GM23338 (cell line): ENCODE data around the gene NFE2L1. TPM values are rescaled to one million over a fixed set of nuclear protein-coding genes. Genes with fewer than 3 reads are reported as not detected.

ENCODE experiments used
- ATAC-seq: fragments of 200-7000 bp; cut with Tn5 transposase; 3 replicates; pipeline ENCODE4 v1.9.1; 2020
- DNase-seq: peaks from one replicate; pipeline ENCODE4 v3.0.0-alpha.2; 2015; ENCODE audit warnings: low spot score
- H2AFZ ChIP-seq: fragments of 200-600 bp; sonication (generic); 2 replicates; pipeline ENCODE4 v1.8.0; 2016; ENCODE audit warnings: antibody characterized with exemption, mild to moderate bottlenecking, moderate library complexity
- H3F3A ChIP-seq: fragments of 200-600 bp; sonication (generic); replicated peaks from 2 replicates; pipeline ENCODE4 v1.8.0; 2017; ENCODE audit warnings: antibody characterized with exemption, mixed run types, low read depth
- H3K27ac ChIP-seq: fragments of 200-600 bp; sonication (generic); 2 replicates; pipeline ENCODE4 v1.6.1; 2016; ENCODE audit warnings: low read depth
- H3K27me3 ChIP-seq: fragments of 200-600 bp; sonication (generic); 2 replicates; pipeline ENCODE4 v1.8.0; 2016; ENCODE audit warnings: mild to moderate bottlenecking, mixed run types, moderate library complexity; ENCODE audit not compliant: insufficient read depth
- H3K36me3 ChIP-seq: fragments of 200-600 bp; sonication (generic); 2 replicates; pipeline ENCODE4 v1.8.0; 2016; ENCODE audit warnings: mild to moderate bottlenecking; ENCODE audit not compliant: insufficient read depth
- H3K4me1 ChIP-seq: fragments of 200-600 bp; sonication (generic); 2 replicates; pipeline ENCODE4 v1.8.0; 2016; ENCODE audit warnings: mild to moderate bottlenecking, moderate library complexity; ENCODE audit not compliant: insufficient read depth
- H3K4me2 ChIP-seq: fragments of 200-600 bp; sonication (generic); 2 replicates; pipeline ENCODE4 v1.7.1; 2017; ENCODE audit warnings: mixed run types
- H3K4me3 ChIP-seq: fragments of 200-600 bp; sonication (generic); 2 replicates; pipeline ENCODE4 v1.6.1; 2016; ENCODE audit warnings: mixed run types
- H3K79me2 ChIP-seq: fragments of 200-600 bp; sonication (generic); replicated peaks from 2 replicates; pipeline ENCODE4 v1.8.0; 2017; ENCODE audit warnings: mild to moderate bottlenecking; ENCODE audit not compliant: insufficient read depth
- H3K9me2 ChIP-seq: fragments of 200-600 bp; sonication (generic); 2 replicates; pipeline ENCODE4 v1.8.0; 2017; ENCODE audit not compliant: insufficient read depth
- H4K20me1 ChIP-seq: fragments of 200-600 bp; sonication (generic); replicated peaks from 2 replicates; pipeline ENCODE4 v1.8.0; 2017; ENCODE audit warnings: mild to moderate bottlenecking; ENCODE audit not compliant: insufficient read depth
- H3K27ac Mint-ChIP-seq: 2 replicates; pipeline ENCODE4 v1.8.0; 2020; ENCODE audit warnings: inconsistent platforms, mild to moderate bottlenecking, moderate library complexity, mixed read lengths
- H3K27me3 Mint-ChIP-seq: 3 replicates; pipeline ENCODE4 v1.8.0; 2022; ENCODE audit warnings: low read depth, mild to moderate bottlenecking, moderate library complexity, mixed read lengths, inconsistent platforms; ENCODE audit not compliant: insufficient read depth, poor library complexity
- H3K36me3 Mint-ChIP-seq: 3 replicates; pipeline ENCODE4 v1.8.0; 2021; ENCODE audit warnings: low read depth, mild to moderate bottlenecking, inconsistent platforms, moderate library complexity, mixed read lengths
- H3K4me1 Mint-ChIP-seq: 3 replicates; pipeline ENCODE4 v1.8.0; 2020; ENCODE audit warnings: mild to moderate bottlenecking, inconsistent platforms, mixed read lengths
- H3K4me3 Mint-ChIP-seq: 3 replicates; pipeline ENCODE4 v1.8.0; 2021; ENCODE audit warnings: moderate library complexity, mild to moderate bottlenecking, inconsistent platforms, mixed read lengths
- H3K9me3 Mint-ChIP-seq: 3 replicates; pipeline ENCODE4 v1.8.0; 2020; ENCODE audit warnings: moderate library complexity, mild to moderate bottlenecking, inconsistent platforms, mixed read lengths
- CREB1 ChIP-seq: fragments of 250-450 bp; sonication (Bioruptor Pico); IDR thresholded peaks from 2 replicates; pipeline ENCODE4 v1.5.0; 2020; ENCODE audit warnings: low read depth, mild to moderate bottlenecking, moderate library complexity
- CTCF ChIP-seq, 2 experiments: fragments of 200-600 bp in 1 of 2; sonication (generic) in 1 of 2; conservative IDR thresholded peaks; 2 replicates each; pipeline versions ENCODE4 v1.5.1 to v1.6.1; 2016 to 2017; ENCODE audit warnings: antibody characterized with exemption in 2 of 2, low read depth in 2 of 2, mild to moderate bottlenecking in 2 of 2, moderate library complexity in 1 of 2
- ETS1 ChIP-seq: IDR thresholded peaks from 2 replicates; pipeline ENCODE4 v1.6.1; 2016; ENCODE audit warnings: antibody characterized with exemption
- EZH2 ChIP-seq: fragments of 200-600 bp; sonication (generic); IDR thresholded peaks from one replicate; pipeline ENCODE4 v1.8.0; 2017; ENCODE audit warnings: antibody characterized with exemption, mild to moderate bottlenecking, low read depth; ENCODE audit not compliant: unreplicated experiment
- EZH2phosphoT487 ChIP-seq: fragments of 200-600 bp; sonication (generic); IDR thresholded peaks from one replicate; pipeline ENCODE4 v1.8.1; 2018; ENCODE audit warnings: antibody characterized with exemption; ENCODE audit not compliant: unreplicated experiment
- JUNB ChIP-seq: IDR thresholded peaks from one replicate; pipeline ENCODE4 v1.6.1; 2016; ENCODE audit warnings: antibody characterized with exemption; ENCODE audit not compliant: unreplicated experiment
- NANOG ChIP-seq: IDR thresholded peaks from 2 replicates; pipeline ENCODE4 v1.6.1; 2016; ENCODE audit warnings: antibody characterized with exemption, borderline replicate concordance
- POLR2AphosphoS5 ChIP-seq: IDR thresholded peaks from 2 replicates; pipeline ENCODE4 v1.6.1; 2016; ENCODE audit warnings: antibody characterized with exemption, low read depth
- REST ChIP-seq: IDR thresholded peaks from one replicate; pipeline ENCODE4 v1.6.1; 2018; ENCODE audit warnings: antibody characterized with exemption; ENCODE audit not compliant: unreplicated experiment
- STAT1 ChIP-seq: IDR thresholded peaks from one replicate; pipeline ENCODE4 v1.6.1; 2016; ENCODE audit warnings: antibody characterized with exemption; ENCODE audit not compliant: unreplicated experiment
- ZNF114 ChIP-seq: fragments of 250-450 bp; sonication (Bioruptor Pico); IDR thresholded peaks from 2 replicates; pipeline ENCODE4 v1.5.0; 2020; ENCODE audit warnings: mild to moderate bottlenecking, moderate library complexity
- ZNF331 ChIP-seq: fragments of 250-450 bp; sonication (Bioruptor Pico); IDR thresholded peaks from 2 replicates; pipeline ENCODE4 v1.5.0; 2020; ENCODE audit warnings: low read depth, mild to moderate bottlenecking, moderate library complexity
- ZNF462 ChIP-seq: fragments of 250-450 bp; sonication (Bioruptor Pico); IDR thresholded peaks from 2 replicates; pipeline ENCODE4 v1.5.0; 2020; ENCODE audit warnings: mild to moderate bottlenecking, moderate library complexity
- polyA plus RNA-seq: library from polyadenylated mRNA; unstranded; fragments of >200 nt; fragmentation: Nextera tagmentation; extraction: Ambion mirVana; gene quantifications from 2 replicates; pipeline ENCODE4 v1.2.1, GENCODE V29; 2016
- total RNA-seq: library from RNA; depleted of rRNA; stranded (reverse); fragments of >200 nt; shearing (Covaris generic); gene quantifications from 2 replicates; pipeline ENCODE4 v1.2.3, GENCODE V29; 2014

Gene NFE2L1
- total and polyA plus RNA-seq, 2 experiments from 2014 or later = 39.9 to 138 TPM

GRCh38 chr17:48028736-48029135, 19.4 kb upstream of the NFE2L1 start:
- Histone ChIP-seq H4K20me1 (no peaks in the 10 kb centered on the region), H3K79me2 (no peaks in the 10 kb centered on the region), H3K9me2 (peaks cover 5% of the 10 kb centered on the region; the same call in 1 of the 2 replicates), H3K4me3 (no peak overlapping the region), H3K4me2 (no peak overlapping the region), H3K36me3 (no peaks in the 10 kb centered on the region), H2AFZ (no peak overlapping the region), H3F3A (peaks cover 14% of the 10 kb centered on the region; the same call in 1 of the 2 replicates), H3K4me1 (peaks cover 15% of the 10 kb centered on the region; the same call in 1 of the 2 replicates), H3K27ac (no peak overlapping the region), H3K27me3 (peaks cover 22% of the 10 kb centered on the region)
- no peaks in the 10 kb centered on the region for H3K9me3 Mint-ChIP-seq
- TF ChIP-seq EZH2phosphoT487 (no peak), STAT1 (no peak), ZNF331 (CRISPR knock-in tag) (no peak), CTCF (conservative IDR thresholded peaks at IDR 0.05; ENCODE audit: low read depth in 2 of 2) (no peak), JUNB (no peak), ZNF114 (CRISPR knock-in tag) (no peak), REST (no peak), ZNF462 (CRISPR knock-in tag) (no peak), NANOG (no peak), POLR2AphosphoS5 (no peak), EZH2 (no peak), CREB1 (CRISPR knock-in tag) (no peak), ETS1 (no peak)
- H3K27me3 Mint-ChIP-seq = peaks cover 37% of the 10 kb centered on the region
- DNase-seq = no peak
- peaks cover 20% of the 10 kb centered on the region for H3K4me1 Mint-ChIP-seq
- no peak for ATAC-seq
- H3K36me3 Mint-ChIP-seq = no peaks in the 10 kb centered on the region
- H3K27ac Mint-ChIP-seq = no peak overlapping the region
- no peak overlapping the region for H3K4me3 Mint-ChIP-seq
